ENCODE measurements around the gene BUD23. TPM values are rescaled to one million over a fixed set of nuclear protein-coding genes. Genes with fewer than 3 reads are reported as not detected.

BUD23 gene
- total and polyA plus RNA-seq, 2 donors (not counting 3 experiments of a cell fraction or from before 2014, with no cell fraction given): 62.1 to 64.6 TPM

- H3K4me1 ChIP-seq (ENCODE audit: control insufficient read depth, extremely low read depth, insufficient read depth, low read length): no peaks in the 10 kb centered on the region
- BruUV-seq (replicated peaks): no TSS peak
- H3K9ac ChIP-seq (replicated peaks; ENCODE audit: extremely low read depth, insufficient read depth, low read length): no peak overlapping the region
- peaks cover 9 to 42% of the 10 kb centered on the region in 2 experiments for H3K36me3 ChIP-seq (ENCODE audit: control insufficient read depth in 2 of 2, extremely low read depth in 1 of 2, insufficient read depth in 2 of 2, low read length in 2 of 2)
- H3K27ac ChIP-seq (ENCODE audit: insufficient read depth, low read depth, low read length): no peak overlapping the region
- no peak overlapping the region for H2AFZ ChIP-seq (ENCODE audit: low read depth, low read length)
- H4K20me1 ChIP-seq (replicated peaks; ENCODE audit: control insufficient read depth, extremely low read depth, insufficient read depth, low read length): no peaks in the 10 kb centered on the region
- TF ChIP-seq MYC (IDR thresholded peaks at IDR 0.05; ENCODE audit: low read depth, low read length) (no peak), POLR2AphosphoS5 (IDR thresholded peaks at IDR 0.05; ENCODE audit: insufficient read depth, low read depth, low read length) (no peak), JUN (IDR thresholded peaks at IDR 0.05; ENCODE audit: borderline replicate concordance, insufficient read depth, insufficient read length, low read depth) (no peak), EZH2 (IDR thresholded peaks at IDR 0.05; ENCODE audit: borderline replicate concordance, low read depth, low read length, severe bottlenecking) (no peak), FOS (IDR thresholded peaks at IDR 0.05; ENCODE audit: borderline replicate concordance, insufficient read depth, low read length) (no peak), POLR2A (IDR thresholded peaks at IDR 0.05; ENCODE audit: low read depth, low read length) (no peak), MAX (IDR thresholded peaks at IDR 0.05; ENCODE audit: insufficient read depth, insufficient read length) (no peak), GATA2 (IDR thresholded peaks at IDR 0.05; ENCODE audit: insufficient read depth, insufficient read length, low read depth, low read length) (no peak)
- TF ChIP-seq, protein P1, sequence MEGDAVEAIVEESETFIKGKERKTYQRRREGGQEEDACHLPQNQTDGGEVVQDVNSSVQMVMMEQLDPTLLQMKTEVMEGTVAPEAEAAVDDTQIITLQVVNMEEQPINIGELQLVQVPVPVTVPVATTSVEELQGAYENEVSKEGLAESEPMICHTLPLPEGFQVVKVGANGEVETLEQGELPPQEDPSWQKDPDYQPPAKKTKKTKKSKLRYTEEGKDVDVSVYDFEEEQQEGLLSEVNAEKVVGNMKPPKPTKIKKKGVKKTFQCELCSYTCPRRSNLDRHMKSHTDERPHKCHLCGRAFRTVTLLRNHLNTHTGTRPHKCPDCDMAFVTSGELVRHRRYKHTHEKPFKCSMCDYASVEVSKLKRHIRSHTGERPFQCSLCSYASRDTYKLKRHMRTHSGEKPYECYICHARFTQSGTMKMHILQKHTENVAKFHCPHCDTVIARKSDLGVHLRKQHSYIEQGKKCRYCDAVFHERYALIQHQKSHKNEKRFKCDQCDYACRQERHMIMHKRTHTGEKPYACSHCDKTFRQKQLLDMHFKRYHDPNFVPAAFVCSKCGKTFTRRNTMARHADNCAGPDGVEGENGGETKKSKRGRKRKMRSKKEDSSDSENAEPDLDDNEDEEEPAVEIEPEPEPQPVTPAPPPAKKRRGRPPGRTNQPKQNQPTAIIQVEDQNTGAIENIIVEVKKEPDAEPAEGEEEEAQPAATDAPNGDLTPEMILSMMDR (IDR thresholded peaks at IDR 0.05; ENCODE audit: extremely low read depth in 1 of 2, insufficient read depth in 1 of 2, low read depth in 1 of 2, low read length in 2 of 2): no peak
- no peaks in the 10 kb centered on the region for H3K9me3 ChIP-seq (replicated peaks; ENCODE audit: control insufficient read depth, insufficient read depth, low read length)
- DNase-seq (ENCODE audit: low read depth, low spot score) (no peak), FAIRE-seq (no peak)
- no peaks in the 10 kb centered on the region for H3K79me2 ChIP-seq (ENCODE audit: control insufficient read depth, insufficient read depth, low read length)
- dilution Hi-C loops (cut with MboI; ENCODE audit: extremely low pct_ligation_motif_present, low sequenced_read_pairs): no loop called here
- no peaks in the 10 kb centered on the region for H3K9me1 ChIP-seq (replicated peaks; ENCODE audit: control insufficient read depth, extremely low read depth, insufficient read depth, low read length)
- H3K27me3 ChIP-seq (ENCODE audit: control insufficient read depth in 2 of 2, insufficient read depth in 2 of 2, low read length in 2 of 2): no peaks in the 10 kb centered on the region
- ChIA-PET POLR2A (interaction anchor here (0.6 kb wide), 1 partner anchor 13 kb away, joined by 3 read pairs; no protein-coding TSS in a partner anchor), CTCF (interaction anchor here (0.6 to 4.5 kb wide), 7 partner anchors 8 to 246 kb away, joined by 3 to 16 read pairs (median 6); no protein-coding TSS in a partner anchor)
- H3K4me2 ChIP-seq (ENCODE audit: insufficient read depth, low read length): no peak overlapping the region
- no peak overlapping the region for H3K4me3 ChIP-seq (replicated peaks in 1 of 3; ENCODE audit: insufficient read depth in 1 of 3, low read depth in 1 of 3, low read length in 3 of 3)
- intact Hi-C loops (cut with micrococcal nuclease): no loop called here
These were observed 15.0 kb downstream of the BUD23 start for GRCh38 chr7:73698410-73698809.

Data from endothelial cell of umbilical vein (primary cell).